Suprapubic skin (tissue), 3 donors: ENCODE data around the gene LTBP4.

Experiments used
- CTCF ChIP-seq, 2 donors: fragments of 200-600 bp in 1 of 2; fragments of 450-650 bp in 1 of 2; sonication (generic) in 1 of 2; IDR thresholded peaks; one replicate each; pipeline ENCODE4 v1.5.1; 2016 to 2019; ENCODE audit warnings: antibody characterized with exemption in 2 of 2, mild to moderate bottlenecking in 1 of 2, moderate library complexity in 1 of 2
- POLR2A ChIP-seq, 2 donors: fragments of 450-650 bp; IDR thresholded peaks; one replicate each; pipeline ENCODE4 v1.6.1; 2017; ENCODE audit warnings: antibody characterized with exemption in 2 of 2, mild to moderate bottlenecking in 2 of 2, moderate library complexity in 2 of 2

- TF ChIP-seq CTCF (IDR thresholded peaks at IDR 0.05) (no peak), POLR2A (IDR thresholded peaks at IDR 0.05) (no peak)
Observed at GRCh38 chr19:40617961-40618360, 16.8 kb downstream of the LTBP4 start.
